ENCODE results near the gene UNC5A.

The UNC5A gene

DNA sequence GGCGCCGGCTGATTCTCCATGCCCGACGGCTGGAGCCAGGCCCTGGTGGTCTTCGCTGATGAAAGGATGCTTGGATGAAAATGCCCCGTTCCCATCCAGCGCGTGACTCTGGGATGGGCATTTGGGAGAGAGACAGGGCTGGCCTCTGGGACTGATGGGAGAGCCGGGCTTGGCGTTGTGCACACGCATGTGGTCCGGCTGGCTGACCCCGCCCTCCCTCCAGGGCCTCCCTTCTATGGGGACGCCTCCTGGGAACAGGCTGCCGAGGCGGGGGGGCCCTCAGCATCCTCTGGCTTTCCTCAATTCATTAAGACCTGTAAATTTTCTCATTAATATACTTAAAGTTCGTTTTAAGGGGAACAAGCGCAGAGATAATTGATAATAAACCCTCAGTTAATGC is 36.8 kb downstream of the UNC5A start:
- DNase-seq = no peak

DNA sequence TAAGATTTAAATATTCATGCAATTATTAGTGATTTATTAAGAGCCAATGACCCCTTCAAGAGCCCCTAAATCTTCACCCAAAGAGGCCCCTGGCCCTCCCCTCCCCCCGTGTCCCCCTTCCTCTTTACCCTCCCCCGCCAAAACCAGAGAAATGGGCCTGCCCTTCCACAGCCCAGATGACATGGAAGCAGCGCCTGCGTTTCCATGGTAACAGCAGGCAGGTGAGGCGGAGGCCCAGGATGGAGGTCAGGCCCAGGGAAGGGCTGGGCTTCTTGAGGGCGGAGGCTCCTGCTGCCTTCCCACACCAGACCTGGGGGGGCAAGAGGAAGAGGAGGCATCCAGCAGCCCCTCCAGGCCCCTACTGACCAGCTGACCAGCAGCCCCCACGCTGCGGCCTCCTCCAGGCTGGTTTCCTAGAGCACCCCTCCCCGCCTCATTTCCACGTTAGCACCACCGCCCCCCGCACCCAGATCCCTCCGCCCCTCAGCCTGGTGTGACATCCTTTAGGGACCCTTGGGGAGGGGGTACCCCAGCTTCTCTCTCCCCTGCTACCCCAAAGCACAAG is 37.4 kb downstream of the UNC5A start:
- DNase-seq = no peak

- DNase-seq = no peak
Observed at GRCh38 chr5:176848651-176849050, 38.3 kb downstream of the UNC5A start.

- DNase-seq = no peak
Observed at GRCh38 chr5:176849611-176850227, 39.4 kb downstream of the UNC5A start.

DNA sequence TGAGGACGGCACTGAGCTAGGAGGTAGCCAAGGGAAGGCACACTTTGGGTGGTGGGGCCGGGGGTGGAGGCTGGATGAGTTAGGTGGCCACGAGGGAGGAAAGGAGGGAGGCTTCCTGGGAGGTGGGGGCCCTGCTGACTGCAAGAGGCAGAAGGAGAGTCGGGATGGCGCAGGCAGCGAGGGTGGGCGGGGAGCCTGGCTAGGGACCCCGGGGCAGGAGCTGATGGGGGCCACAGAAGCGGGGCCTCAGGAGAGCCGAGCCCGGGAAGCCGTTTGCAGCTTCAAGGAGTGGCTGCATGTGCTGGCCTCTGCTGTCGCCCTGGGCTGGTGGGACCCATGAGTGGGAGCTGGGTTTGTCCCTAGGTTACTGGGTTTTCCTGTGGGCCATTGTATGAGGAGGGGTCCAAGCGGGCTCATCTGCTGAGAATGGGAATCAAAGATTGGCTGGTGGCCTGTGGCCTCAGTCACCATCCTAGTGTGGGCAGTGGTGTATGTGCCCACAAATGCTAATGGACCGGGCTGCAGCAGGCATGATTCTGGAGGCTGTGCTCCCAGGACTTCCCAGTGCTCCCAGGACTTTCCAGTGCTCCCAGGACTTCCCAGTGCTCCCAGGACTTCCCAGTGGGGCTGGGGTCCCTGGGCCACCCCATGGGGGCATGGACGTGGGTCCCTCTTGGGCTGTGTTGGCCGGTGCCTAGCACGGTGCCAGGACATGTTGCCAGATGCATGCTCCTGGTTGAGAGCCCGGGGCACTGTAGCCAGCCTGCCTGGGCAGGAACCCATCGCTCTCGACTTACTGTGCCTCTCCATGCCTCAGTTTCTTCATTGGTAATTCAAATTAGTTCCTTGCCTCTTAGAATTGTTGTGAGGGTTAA is 40.2 kb downstream of the UNC5A start:
- DNase-seq = no peak

DNA sequence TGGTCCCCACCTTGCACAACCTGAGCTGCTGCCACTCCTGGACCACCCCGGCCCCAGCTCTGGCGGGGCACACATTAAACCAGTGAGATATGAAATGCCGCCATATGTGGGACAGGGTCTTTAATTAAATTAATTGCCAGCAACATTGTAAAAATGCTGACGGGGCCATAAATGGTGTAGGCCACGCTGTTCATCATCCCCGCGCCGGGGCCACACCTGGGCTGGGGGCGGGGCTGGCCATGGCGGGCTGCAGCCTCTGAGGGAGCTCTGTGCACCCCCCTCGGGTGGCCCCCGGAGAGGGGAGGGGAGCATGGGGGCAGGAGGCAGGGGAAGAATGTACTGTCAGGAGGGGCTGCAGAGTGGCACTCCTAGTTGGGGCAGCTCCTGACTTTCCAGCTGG is 41.0 kb downstream of the UNC5A start:
- no peak for DNase-seq

DNA sequence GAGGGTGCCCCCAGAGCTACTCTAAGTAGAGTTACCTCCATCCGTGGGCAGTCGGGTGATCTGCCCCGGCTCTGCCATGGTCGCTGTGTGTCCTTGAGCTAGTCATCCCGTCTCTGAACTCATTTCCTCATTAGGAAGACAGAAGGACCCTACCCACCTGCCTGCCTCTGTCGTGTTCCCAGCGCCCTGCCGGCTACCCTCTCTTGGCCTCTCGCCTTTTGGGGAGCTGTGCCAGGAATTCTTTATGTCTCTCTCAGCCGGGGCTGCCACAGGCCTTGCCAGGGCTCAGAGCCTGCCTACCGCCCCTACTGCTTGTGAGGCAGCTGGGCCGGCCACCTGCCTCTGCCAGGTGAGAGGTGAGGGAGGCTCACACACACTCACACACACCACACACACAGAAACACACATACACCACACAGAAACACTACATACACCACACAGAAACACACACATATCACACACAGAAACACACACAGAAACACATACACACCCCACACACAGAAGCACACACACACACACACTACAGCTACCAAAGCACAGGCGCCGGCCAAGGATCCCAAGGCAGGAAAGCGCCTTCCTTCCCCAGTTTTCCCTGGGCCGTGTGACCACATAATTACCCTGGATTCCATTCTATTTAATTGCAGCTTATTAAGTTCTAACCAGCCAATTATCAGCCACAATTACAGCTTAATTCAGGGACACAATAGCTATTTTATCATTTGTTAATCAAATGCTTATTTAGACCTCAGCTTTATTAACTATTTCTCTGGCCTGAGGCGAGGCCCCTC is 41.7 kb downstream of the UNC5A start:
- peak; percentile 88 for DNase-seq

- DNase-seq = no peak
Observed at GRCh38 chr5:176853151-176853778, 42.9 kb downstream of the UNC5A start.

- DNase-seq = peak; percentile 23
Observed at GRCh38 chr5:176854164-176854563, 43.8 kb downstream of the UNC5A start.

GRCh38 chr5:176855598-176855997 is 45.2 kb downstream of the UNC5A start:
- DNase-seq = no peak

GRCh38 chr5:176856746-176857145 is 46.4 kb downstream of the UNC5A start:
- no peak for DNase-seq

DNA sequence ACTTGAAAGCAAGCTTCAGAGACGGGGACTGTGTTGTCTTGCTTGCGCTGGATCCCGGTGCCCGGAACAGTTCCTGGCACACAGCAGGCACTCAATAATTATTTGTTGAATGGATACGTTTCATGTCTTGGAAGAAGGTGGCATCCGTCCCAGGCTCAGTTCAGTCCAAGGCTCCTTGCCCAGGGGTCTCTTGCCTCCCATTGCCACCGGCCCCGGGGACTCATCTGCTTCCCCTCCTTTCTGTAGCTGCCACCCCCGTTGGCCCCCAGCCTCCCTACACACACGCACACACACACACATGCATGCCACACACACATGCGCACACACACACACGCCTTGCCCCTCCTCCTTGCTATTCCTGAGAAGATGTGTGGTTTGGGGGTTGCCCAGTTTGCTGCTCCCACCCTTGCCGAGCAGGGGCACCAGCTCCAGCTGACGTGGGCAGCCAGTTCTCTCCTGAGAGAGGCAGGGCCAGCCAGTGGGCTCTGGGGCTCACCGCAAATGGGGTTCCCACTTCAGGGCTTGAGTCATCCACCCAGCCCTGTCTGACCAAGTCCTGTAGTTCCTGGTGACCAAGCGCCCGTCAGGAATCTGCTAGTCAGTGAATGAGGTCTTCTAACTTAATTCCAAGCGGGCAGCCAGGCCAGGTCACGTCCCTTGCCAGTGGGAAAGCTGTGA is 47.0 kb downstream of the UNC5A start:
- DNase-seq = no peak

- no peak for DNase-seq
Observed at GRCh38 chr5:176857894-176858273, 47.5 kb downstream of the UNC5A start.

GRCh38 chr5:176859916-176860315 is 49.6 kb downstream of the UNC5A start:
- DNase-seq = no peak

DNA sequence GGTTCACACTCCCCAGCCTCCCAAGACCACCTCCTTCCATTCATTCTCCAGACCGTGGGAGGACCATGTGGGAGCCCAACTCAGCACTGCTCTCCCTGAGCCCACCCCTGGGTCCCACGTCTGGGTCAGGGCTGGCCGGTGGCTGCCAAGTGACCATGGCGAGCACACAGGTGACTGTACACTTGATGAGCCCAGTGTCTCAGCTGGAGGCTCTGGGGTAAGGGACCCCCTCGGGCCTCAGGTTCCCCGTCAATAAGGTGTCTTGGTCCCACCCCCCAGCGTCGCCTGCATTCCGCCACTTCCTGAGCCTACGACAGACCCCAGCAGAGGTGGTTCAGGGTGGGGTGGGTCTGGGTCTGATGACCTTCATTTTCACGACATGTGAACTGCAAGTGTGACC is 50.0 kb downstream of the UNC5A start:
- no peak for DNase-seq

DNA sequence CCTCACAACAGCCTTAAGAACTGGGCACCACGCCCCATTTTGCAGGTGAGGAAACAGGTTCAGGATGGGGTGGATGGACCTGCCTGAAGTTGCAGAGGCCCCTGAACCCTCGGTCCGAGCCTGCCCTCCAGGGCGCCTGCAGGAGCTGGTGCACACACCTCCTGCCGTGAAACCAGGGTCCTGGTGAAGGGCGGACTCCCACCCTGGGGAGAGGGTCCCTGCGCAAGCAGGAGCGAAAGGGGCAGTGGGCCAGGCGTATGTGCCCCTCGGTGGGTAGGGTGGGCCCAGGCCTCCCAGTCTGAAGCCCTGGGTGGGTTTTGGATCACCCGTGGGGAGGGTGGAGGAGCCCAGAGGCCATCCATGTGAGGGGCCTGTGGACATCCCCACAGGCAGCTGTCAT is 50.9 kb downstream of the UNC5A start:
- no peak for DNase-seq

DNA sequence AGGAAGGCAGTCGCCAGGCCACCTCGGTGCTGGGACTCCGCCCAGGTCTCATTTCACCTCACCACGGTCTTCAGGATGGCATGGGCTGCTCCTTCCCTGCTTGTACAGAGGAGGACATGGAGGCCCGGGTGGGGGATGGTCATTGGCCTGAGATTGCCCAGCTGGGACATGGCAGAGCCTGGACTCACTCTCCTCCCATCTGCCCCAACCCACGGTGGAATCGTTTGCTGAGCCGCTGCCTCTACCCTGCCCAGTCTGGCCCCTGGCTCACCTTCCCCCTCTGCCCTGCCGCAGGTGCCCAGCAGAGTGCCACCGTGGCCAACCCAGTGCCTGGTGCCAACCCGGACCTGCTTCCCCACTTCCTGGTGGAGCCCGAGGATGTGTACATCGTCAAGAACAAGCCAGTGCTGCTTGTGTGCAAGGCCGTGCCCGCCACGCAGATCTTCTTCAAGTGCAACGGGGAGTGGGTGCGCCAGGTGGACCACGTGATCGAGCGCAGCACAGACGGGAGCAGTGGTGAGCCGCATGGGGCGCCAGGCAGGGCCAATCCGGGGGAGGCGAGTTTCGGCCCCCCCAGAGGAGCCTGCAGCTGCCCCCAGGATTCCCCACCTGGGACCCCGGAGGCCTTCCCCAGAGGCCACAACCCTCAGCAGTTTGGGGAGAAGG is 52.1 kb downstream of the UNC5A start:
- DNase-seq = no peak

- DNase-seq = no peak
Observed at GRCh38 chr5:176863041-176863764, 52.8 kb downstream of the UNC5A start.

DNA sequence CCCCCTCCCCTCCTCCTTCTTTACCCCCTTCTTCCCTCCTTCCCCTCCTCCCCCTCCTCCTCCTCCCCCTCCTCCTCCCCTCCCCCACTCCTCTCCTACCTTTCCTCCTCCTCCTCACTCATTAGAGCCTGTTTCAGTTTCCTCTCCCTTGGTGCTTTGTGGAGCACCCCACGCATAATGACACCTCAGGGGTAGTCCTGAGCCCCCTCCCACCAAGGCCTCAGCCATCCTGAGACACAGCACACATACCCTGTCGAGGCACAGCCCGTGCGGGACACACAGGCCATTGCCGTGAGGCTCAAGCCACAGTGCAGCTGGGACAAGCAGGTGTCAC is 53.4 kb downstream of the UNC5A start:
- no peak for DNase-seq

- DNase-seq = no peak
Observed at GRCh38 chr5:176864755-176865154, 54.4 kb downstream of the UNC5A start.

DNA sequence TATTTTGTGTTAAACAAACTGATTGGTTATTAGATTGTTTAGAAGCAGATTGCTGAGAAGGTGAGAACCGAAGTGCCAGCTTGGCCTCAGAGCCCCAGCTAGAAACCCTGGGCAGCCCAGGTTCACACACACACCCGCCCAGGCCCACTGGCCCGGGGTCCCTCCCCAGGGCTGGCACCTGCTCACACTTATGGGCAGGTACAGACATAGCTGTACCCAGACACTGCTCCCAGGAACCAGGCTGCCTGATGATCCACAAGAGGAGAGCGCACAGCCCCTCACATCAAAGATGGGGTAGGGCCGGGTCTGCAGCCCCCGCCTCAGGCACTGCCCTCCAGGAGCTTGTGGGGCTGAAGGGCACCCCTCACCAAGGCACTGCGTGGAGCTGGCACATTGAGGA is 55.6 kb downstream of the UNC5A start:
- no peak for DNase-seq
